HG03469 (cell line): Measurements from ENCODE around the gene RFC1.
"Not testable (repeated sequence)": the region's sequence is repeated elsewhere in the genome, so short reads cannot be mapped to it uniquely, and the experiment has no call there.

Experiments
- ATAC-seq: cut with Tn5 transposase; IDR thresholded peaks from one replicate; pipeline ENCODE4 v1.9.1; 2021; ENCODE audit warnings: mild to moderate bottlenecking, moderate library complexity, moderate number of reproducible peaks; ENCODE audit not compliant: unreplicated experiment

RFC1 gene, protein sequence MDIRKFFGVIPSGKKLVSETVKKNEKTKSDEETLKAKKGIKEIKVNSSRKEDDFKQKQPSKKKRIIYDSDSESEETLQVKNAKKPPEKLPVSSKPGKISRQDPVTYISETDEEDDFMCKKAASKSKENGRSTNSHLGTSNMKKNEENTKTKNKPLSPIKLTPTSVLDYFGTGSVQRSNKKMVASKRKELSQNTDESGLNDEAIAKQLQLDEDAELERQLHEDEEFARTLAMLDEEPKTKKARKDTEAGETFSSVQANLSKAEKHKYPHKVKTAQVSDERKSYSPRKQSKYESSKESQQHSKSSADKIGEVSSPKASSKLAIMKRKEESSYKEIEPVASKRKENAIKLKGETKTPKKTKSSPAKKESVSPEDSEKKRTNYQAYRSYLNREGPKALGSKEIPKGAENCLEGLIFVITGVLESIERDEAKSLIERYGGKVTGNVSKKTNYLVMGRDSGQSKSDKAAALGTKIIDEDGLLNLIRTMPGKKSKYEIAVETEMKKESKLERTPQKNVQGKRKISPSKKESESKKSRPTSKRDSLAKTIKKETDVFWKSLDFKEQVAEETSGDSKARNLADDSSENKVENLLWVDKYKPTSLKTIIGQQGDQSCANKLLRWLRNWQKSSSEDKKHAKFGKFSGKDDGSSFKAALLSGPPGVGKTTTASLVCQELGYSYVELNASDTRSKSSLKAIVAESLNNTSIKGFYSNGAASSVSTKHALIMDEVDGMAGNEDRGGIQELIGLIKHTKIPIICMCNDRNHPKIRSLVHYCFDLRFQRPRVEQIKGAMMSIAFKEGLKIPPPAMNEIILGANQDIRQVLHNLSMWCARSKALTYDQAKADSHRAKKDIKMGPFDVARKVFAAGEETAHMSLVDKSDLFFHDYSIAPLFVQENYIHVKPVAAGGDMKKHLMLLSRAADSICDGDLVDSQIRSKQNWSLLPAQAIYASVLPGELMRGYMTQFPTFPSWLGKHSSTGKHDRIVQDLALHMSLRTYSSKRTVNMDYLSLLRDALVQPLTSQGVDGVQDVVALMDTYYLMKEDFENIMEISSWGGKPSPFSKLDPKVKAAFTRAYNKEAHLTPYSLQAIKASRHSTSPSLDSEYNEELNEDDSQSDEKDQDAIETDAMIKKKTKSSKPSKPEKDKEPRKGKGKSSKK

DNA sequence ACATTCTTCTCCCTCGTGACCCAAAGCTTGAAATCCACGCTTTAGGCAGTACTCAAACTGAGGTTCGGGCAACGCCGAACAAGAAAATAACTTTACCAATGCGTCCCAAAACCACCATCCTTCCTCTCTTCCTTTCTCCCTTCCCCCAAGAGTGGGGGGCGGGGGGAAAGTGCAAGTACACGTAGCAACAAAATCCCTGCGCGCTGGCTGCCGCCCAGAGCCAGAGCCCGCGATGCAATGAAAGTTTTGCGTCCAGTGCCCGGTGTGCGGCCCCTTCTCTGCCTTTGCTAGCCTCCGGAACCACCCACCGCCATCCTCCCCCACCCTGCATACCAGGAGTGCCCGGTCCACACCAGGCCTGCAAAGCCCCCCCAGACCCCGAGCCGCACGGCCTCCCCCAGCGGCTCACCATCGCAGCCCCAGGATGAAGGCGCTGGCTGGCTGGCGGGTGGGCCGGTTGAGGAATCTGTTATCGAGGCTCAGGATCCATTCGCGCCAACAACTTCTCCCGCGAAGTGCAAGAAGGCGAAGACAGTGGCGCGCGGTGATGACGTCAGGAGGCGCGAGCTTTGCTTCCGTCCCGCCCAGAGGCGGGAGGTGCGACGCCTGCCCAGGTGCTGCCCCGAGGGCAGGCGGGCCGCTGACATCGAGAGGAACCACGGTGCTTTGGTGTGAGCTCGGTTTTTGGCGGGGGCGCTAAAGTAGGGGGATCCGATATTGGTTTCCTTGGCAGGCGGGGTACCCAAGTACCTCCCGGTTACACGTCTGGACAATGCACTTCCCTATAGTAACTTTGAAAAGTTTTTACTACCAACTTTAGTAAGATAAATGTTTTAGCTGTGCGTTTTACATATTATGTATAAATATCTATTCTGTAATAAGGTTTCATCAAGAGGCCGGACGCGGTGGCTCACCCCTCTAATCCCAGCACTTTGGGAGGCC, at the start of gene RFC1:
TSS of gene RFC1 (minus strand) at position 533 of the 942 bp plus-strand sequence. CDS start at position 412, 121 bp downstream.
- no peak for ATAC-seq

DNA sequence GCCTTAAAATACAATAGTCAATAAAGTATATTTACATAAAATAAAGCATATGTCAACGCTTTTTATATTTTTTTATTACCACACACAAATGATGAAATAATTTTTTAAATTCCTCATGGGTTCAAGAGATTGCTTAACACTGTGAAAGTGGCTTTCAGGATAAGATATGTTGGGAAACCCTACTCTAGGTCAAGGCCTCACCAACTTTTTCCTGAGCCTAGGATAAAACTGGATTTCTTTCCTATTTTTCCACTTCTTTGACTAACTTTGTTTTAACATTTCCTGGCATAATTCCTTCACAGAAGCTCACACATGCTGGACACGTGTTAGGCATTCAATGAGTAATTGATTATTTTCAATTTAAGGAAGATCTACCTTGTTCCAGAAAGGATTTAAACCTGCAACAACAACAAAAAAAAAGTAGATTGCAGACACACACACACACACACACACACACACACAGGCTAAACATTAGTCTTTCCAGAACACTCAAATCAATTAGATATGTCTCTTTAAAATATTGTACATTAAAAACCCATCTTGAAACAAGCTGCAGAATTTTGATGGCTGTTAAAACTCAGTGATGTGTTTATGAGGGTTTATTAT, 49.6 kb upstream of the RFC1 start:
- no peak for ATAC-seq

DNA sequence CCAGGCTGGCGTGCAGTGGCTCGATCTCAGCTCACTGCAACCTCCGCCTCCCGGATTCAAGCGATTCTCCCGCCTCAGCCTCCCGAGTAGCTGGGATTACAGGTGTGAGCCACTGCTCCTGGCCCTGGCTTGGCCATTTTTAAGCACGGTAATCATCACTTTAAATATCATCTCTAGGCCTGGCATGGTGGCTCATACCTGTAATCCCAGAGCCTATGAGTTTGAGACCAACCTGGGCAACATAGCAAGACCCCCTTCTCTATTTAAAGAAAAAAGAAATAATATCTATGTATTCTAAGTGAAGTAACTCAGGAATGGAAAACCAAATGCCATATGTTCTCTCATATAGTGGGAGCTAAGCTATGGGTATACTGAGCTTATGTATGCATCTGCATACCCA, 45.4 kb upstream of the RFC1 start:
- ATAC-seq: not testable (repeated sequence)

DNA sequence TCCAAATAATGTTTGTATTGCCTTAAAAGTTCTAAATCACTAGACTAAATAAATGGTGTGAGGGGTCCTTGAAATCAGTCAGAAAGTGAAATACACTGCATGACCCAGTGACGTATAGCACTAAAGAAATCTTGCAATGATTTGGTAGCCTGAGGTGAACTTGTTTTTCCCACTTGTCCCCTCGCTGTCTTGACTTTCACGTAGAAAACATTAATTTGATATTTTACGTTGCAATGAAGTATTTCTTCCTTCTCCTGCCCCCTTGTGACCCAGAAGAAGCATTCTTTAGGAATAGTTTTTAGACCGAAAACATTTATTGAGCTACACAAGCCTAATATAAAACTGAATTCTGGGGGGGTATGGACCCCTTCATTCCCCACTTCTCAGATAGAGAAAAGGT, 44.3 kb upstream of the RFC1 start:
- ATAC-seq: no peak

DNA sequence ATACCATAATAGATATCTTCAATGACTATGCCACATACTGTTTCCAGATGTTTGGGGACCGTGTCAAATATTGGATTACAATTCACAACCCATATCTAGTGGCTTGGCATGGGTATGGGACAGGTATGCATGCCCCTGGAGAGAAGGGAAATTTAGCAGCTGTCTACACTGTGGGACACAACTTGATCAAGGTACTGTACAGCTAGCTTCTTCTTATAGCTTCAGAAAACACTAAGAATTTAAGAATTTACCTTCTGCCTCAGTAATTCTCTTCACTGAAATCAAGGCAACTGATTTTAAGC, 41.4 kb upstream of the RFC1 start:
- no peak for ATAC-seq

DNA sequence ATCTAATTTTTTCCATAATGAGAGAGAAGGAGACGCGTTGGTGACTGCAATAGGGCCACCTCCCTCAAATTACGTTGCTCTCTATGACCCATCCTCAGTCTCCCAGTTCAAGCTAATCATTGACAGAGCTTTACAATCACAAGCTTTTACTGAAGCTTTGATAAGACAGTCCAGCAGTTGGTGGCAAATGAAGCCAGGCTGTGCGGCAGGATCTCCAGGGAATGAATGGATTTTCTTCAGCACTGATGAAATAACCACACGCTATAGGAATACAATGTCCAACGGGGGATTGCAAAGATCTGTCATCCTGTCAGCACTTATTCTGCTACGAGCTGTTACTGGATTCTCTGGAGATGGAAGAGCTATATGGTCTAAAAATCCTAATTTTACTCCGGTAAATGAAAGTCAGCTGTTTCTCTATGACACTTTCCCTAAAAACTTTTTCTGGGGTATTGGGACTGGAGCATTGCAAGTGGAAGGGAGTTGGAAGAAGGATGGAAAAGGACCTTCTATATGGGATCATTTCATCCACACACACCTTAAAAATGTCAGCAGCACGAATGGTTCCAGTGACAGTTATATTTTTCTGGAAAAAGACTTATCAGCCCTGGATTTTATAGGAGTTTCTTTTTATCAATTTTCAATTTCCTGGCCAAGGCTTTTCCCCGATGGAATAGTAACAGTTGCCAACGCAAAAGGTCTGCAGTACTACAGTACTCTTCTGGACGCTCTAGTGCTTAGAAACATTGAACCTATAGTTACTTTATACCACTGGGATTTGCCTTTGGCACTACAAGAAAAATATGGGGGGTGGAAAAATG, 40.8 kb upstream of the RFC1 start, which contains the start of gene KLB:
TSS of gene KLB (plus strand) at position 168 of the 821 bp plus-strand sequence. CDS start at position 188, 20 bp downstream.
- ATAC-seq: no peak

DNA sequence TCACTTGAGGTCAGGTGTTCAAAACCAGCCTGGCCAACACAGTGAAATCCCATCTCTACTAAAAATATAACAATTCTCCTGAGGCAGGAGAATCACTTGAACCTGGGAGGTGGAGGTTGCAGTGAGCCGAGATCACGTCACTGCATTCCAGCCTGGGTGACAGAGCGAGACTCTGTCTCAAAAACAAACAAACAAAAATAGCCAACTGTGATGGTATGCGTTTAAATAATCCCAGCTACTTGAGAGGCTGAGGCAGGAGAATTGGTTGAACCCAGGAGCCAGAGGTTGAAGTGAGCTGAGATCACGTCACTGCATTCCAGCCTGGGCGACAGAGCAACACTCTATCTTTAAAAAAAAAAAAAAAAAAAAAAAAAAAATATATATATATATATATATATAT, 35.5 kb upstream of the RFC1 start:
- not testable (repeated sequence) for ATAC-seq

DNA sequence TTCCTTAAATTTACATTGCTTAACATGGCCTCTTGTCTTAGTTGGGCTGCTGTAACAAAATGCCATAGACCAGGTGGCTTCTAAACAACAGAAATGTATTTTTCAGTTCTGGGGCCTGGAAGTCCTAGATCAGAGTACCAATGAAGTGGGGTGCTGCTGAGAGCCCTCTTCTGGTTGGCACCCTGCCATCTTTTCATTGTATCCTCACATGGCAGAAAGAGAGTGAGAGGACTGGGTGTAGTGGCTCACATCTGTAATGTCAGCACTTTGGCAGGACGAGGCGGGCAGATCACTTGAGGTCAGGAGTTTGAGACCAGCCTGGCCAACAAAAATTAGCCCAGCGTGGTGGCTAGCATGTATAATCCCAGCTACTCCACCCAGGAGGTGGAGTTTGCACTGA, 28.5 kb upstream of the RFC1 start:
- ATAC-seq: no peak

DNA sequence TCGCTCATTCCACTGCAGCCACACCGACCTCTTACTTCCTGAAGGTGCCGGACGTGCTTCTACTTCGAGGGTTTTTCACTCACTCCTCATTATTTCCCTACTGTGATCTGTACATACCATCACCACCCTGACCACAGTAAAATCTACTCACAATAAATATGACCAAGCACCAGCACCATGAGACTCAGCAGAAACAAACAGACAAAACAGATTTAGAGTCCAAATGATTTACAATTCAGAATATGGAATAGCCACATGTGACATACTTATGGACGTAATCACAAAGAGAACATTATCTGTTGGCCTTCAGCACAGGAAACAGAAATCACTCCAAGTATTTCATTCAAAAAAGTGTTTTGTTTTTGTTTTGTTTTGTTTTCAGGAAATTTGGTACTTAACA, 24.4 kb upstream of the RFC1 start:
- ATAC-seq: no peak

DNA sequence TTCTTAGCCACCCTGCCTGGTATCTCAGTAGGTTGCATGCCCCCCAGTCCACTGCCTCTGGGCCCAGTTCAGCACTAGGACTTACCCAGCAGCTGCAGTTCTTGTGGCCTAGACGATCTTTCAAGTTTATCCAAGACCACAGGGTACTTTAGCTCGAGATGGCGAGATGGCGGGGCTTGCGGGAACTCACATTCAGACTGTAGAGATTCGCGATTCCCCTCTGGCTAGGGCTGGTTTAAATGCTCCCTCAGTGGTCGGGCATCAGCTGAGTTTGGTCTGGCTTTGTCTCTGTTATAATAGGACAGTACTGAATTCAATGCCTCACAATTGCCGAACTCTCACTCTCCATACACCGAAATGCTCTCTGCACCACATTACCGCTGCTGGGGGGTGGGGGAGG, 18.4 kb upstream of the RFC1 start:
- no peak for ATAC-seq

DNA sequence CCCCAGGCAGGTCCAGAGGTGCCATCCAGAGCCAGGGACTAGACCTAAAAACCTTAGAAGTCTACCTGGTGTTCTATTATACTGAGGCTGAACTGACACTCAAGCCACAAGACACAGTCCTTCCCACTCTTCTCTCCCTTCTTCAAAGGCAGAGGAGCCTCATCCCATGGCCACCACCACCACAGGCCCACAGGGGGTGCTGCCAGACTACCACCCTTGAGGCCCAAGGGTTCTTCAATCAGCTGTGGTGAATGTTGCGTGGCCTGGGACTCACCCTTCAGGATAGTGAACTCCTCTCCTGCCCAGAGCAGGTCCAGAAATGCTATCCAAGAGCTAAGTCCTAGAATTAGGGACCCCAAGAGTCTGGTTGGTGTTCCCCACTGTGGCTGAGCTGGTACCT, 17.5 kb upstream of the RFC1 start:
- no peak for ATAC-seq

DNA sequence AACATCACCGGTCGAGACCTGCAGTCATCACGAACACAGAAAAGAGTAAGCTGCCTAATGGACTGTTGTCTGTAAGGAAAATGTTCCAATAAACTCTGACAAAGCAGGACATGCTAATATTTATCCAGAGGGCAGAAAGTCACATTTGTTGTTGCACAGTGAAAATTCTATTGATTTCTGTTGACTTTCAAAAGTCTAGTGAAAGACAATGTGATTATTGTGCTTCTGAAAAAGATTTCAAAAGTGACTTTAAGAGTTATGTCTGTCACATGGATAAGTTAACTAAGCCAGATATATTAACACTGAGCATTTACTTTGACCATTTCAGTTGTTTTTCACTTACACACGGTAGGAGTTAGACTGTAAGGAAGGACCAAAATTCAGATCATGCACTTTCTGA, 9.3 kb upstream of the RFC1 start:
- ATAC-seq: no peak

DNA sequence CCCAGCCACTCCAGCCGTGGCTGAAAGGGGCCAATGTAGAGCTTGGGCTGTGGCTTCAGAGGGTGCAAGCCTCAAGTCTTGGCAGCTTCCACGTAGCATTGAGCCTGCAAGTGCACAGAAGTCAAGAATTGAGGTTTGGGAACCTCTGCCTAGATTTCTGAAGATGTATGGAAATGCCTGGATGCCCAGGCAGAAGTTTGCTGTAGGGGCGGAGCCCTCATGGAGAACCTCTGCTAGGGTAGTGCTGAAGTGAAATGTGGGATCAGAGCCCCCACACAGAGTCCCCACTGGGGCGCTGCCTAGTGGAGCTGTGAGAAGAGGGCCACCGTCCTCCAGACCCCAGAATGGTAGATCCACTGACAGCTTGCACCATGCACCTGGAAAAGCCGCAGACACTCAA, 5.0 kb upstream of the RFC1 start:
- ATAC-seq: not testable (repeated sequence)

DNA sequence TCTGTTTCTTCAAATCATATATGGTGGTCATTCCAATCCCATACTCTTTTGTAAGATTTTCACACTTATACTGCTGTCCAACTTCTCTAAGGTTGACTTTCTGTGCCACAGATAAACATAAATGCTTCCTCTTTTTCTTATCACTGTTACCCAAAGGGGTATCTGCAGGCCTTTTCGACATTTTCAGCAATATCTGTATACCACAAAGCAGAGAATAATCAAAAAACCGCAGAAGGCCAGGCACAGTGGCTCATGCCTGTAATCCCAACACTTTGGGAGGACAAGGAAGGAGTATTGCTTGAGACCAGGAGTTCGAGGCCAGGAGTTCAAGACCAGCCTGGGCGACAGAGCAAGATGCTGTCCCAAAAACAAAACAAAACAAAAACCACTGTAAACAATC, 3.1 kb upstream of the RFC1 start:
- ATAC-seq: no peak

DNA sequence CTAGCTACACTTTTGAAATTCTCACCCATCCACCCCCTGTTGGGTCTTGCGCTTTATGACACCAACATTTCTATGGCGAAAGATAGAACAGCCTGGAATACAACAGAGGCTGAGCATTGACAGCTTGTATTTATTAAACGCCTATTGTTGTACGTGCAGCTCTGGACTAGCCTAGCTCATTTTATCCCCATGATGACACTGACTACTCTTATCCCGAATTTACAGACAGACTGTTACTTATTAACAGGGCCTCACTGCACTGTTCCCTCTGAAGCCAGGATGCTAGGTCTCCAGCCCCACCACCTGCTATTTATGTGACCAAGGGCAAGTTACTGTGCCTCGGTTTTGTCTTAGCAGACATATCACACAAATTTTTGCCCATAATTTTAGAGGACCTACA, 1.0 kb upstream of the RFC1 start:
- no peak for ATAC-seq

DNA sequence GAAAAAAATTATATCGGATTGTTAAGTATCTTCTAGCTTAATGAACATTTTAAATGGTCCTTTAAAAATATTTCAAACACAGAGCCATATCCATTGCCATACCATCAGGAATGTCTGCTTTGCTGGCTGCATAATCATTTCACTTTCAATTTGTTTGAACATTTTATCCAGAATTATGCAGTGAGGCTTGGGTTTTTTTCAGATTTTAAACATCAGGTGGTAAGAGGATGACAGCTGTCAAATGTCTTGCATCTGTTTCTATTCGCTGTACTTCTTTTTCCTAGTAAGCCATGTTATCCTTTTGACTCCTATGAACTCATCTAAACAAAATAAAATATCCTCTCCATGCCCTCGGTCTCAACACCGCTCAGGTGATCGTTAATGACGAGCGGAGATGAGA, 802 bp downstream of the RFC1 start:
- no peak for ATAC-seq

DNA sequence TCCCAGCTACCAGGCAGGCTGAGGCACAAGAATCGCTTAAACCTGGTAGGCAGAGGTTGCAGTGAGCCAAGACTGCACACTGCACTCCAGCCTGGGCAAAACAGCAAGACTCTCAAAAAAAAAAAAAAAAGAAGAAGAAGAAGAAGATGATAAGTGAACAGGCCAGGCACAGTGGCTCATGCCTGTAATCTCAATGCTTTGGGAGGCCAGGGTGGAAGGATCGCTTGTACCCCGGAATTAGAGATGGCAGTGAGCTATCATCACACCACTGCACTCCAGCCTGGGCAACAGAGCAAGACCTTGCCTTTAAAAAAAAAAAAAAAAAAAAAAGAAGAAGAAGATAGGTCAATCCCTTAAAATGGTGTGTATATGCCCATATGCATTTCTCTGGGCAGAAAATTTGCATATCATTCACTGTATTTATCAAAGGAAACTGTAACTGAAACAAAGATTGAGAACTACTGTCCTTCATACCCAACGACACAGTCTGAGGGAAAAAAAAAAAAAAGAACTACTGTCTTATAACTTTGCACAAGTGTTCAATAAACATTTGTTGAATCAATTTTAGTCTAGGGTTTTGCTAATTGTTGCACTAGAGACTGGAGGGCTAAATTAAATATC, 2.3 kb downstream of the RFC1 start:
- ATAC-seq: no peak

DNA sequence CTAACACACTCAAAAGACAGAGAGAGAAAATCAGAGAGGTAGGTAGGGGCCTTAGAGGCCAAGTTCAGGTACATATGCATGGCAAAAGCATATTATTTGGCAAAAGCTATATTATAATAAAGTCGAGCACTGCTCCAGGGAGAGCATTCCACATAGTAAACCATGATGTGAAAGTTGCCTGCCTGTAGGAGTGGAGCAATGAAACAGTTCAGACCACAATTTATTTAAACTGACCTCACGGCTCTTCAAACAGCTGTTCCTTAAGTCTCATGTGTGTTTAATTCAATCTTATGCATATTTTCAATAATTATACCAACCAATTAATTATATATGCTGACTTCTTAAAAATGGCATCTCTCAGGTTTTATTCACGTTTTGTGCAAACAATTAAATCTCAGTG, 3.3 kb downstream of the RFC1 start:
- no peak for ATAC-seq

DNA sequence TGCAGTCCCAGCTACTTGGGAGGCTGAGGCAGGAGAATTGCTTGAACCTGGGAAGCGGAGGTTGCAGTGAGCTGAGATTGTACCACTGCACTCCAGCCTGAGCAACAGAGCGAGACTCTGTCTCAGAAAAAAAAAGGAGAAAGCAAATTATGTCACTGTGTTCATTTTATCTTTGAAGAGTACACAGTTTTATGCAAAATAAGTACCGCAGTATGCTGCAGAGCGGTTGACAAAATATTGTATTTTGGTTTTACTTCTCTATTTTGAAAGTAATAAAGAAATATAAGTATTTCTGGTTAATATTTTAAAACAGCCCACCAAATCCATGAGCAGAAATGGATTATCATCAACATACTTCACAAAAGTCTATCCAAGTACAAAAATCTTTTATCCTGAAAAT, 5.6 kb downstream of the RFC1 start:
- peak; percentile 32 for ATAC-seq
